ENCODE measurements around the gene TRPC3.

TRPC3 gene

GRCh38 chr4:121951521-121952110 lies at the start of gene TRPC3:
TSS of gene TRPC3 (minus strand) at chr4:121952060. CDS start at chr4:121951680, 380 bp downstream.
- no peak within 1 kb of the TSS for H3K27ac ChIP-seq
- TF ChIP-seq CTCF (conservative IDR thresholded peaks at IDR 0.05): no peak

DNA sequence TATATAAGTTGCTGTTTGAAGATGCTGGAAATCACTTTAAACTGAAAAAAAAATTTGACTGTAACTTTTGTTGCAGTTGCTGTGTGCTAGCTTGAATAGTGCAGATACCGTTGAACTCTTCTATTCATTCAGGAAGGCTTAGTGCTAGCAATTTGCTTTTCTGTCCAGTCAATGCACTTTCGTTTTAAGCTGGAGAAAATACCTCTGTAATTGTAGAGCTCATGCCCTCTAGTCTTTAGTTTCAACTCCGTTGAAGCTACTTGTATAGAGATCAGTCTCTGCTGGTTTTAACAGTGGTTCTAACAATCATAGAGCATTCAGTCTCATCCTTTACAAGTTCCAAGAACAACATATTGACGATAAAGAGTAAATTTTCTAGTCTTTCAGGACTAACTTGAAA lies 49.0 kb upstream of the TRPC3 start:
- no peak for TF ChIP-seq CTCF (conservative IDR thresholded peaks at IDR 0.05)
- H3K27ac ChIP-seq: no peak overlapping the region

DNA sequence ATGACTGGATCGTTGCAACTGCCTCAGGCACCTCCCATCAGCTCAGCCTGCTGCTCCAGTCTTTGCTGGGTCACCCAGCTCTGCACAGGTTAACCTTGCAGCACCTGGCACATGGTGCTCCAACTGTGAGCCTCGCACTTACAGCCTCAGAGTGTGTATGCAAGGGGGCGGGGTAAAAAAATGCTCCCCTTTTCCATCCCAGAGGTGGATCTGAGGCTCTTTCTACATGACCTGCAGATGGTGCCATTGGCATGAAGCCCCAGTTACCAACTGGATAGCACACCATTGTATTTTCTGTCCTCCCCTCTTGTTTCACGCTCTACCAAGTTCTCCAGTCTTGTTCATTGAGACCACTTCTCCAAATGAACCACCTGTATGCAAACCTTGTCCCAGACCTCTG lies 46.2 kb upstream of the TRPC3 start:
- no peak for TF ChIP-seq CTCF (conservative IDR thresholded peaks at IDR 0.05)
- no peak overlapping the region for H3K27ac ChIP-seq

DNA sequence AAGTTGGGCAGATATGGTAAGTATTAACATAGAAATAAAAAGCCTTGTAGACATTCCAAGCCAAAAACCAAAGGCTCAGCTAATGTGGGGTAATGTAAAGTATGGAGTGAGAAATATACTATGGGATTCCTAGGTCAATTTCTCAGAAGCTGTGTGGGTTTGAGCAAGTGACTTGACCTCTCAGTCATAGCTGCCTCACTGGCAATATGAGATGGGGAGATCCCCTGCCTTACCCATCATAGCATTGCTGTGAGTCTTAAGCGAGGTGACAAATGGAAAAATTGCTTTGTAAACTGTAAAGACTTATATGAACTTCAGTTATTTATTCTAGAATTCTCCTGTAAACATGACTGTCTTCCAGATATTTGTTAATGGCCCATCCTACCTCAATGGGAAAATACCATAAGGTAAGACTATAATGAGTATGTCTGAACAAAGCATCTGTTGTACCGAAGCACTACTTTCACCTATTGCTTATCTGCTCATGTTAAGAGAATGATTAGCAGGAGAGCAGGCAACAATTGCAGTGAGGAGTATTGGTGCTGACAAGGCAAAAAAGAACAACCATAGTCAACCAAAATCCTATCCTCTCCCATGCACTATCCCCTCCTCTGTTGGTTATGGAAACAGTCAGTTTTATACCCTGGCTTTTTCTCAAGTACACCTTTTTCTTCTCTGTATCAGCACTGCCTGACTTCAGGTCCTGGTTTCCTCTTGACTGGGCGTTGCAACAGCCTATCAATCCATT lies 44.1 kb upstream of the TRPC3 start:
- TF ChIP-seq CTCF (conservative IDR thresholded peaks at IDR 0.05): no peak
- no peak overlapping the region for H3K27ac ChIP-seq

DNA sequence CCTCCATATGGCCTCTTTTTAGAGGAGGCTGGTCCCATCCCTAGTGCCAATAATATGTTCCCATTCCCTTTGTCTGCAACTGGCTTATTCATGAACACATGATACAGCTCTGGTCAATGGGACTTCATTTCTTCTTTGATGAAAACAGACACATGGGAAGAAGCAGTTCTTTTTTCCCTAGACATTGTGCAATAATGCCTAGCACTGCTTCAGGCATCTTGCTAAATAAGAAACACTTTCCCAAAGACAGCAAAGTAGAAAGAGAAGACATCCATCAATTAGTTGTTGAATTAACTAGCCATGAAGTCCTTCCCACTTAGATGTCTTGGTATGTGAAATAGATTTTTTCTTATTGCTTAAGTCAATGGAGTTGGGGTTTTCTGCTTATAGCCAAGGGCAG lies 40.1 kb upstream of the TRPC3 start:
- H3K27ac ChIP-seq: no peak overlapping the region
- TF ChIP-seq CTCF (conservative IDR thresholded peaks at IDR 0.05): no peak

- TF ChIP-seq CTCF (conservative IDR thresholded peaks at IDR 0.05): no peak
- H3K27ac ChIP-seq: no peak overlapping the region
Observed at GRCh38 chr4:121990489-121990888, 38.6 kb upstream of the TRPC3 start.

DNA sequence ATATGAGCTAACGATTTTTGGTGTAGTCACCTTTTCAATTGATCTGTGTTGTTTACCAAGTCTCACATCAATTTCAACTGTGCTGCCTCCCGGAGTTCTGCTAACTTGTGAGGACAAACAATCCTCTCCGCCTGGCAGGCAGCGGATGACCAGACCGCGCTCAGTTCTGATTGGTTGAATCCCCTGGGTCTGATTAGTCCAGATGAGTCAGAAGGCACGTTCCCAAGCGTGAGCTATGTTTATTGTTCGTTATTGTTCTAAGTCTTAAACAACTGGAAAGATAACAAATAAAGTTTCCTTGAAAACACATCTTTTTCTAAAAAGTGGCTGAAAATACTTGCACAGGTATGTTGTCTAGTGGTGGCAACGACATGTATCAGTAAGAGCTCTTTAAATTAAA lies 37.9 kb upstream of the TRPC3 start:
- TF ChIP-seq CTCF (conservative IDR thresholded peaks at IDR 0.05): no peak

More for the DNA sequence above, 37.9 kb upstream of the TRPC3 start:
- no peak overlapping the region for H3K27ac ChIP-seq

Measured in VCaP (cell line).